Lower lobe of right lung (tissue), 1 donor: ENCODE data around the gene CCDC83. TPM values are rescaled to one million over a fixed set of nuclear protein-coding genes. Genes with fewer than 3 reads are reported as not detected.

Experiments
- total RNA-seq: library from RNA; stranded (reverse); fragmentation: NEBNext Ultra II Directional; extraction: Animal tissue kit (Norgen Biotek cat#: 25700); gene quantifications from one replicate; pipeline ENCODE4 v1.2.1, GENCODE V29; 2021
- donor health status: DM: no; HTN: yes; CAD: no; lungs with severe emphysema.

CCDC83 gene
- total RNA-seq, 1 donor from 2014 or later = not detected

Other genes starting within 250 kb of the CCDC83 start
- 7.2 TPM for gene DLG2, start 228.0 kb upstream of the CCDC83 start, total RNA-seq
- 49.6 TPM for gene TMEM126B, start 226.8 kb upstream of the CCDC83 start, total RNA-seq
- 26.9 TPM for gene TMEM126A, start 207.4 kb upstream of the CCDC83 start, total RNA-seq
- 39.6 TPM for gene CREBZF, start 190.3 kb upstream of the CCDC83 start, total RNA-seq
- gene CCDC89, start 169.2 kb upstream of the CCDC83 start, total RNA-seq = 1.6 TPM
- gene SYTL2, start 44.2 kb upstream of the CCDC83 start, total RNA-seq = 23.6 TPM
- 190 TPM for gene PICALM, start 213.7 kb downstream of the CCDC83 start, total RNA-seq